Dermis blood vessel endothelial cell (primary cell): Measurements from ENCODE around the gene MED22. TPM values are rescaled to one million over a fixed set of nuclear protein-coding genes. Genes with fewer than 3 reads are reported as not detected.
"Not testable (repeated sequence)": the region's sequence is repeated elsewhere in the genome, so short reads cannot be mapped to it uniquely, and the experiment has no call there.

Experiments
- DNase-seq: peaks from one replicate; pipeline ENCODE4 v3.0.0; 2010
- total RNA-seq: library from RNA; depleted of rRNA; stranded (reverse); fragments of >200 nt; gene quantifications from 2 replicates; pipeline ENCODE4 v1.2.3, GENCODE V29; 2014

The MED22 gene
- total RNA-seq, 1 donor from 2014 or later, result 17.7 TPM

- DNase-seq, result no peak
Observed at GRCh38 chr9:133304477-133305377, 43.2 kb downstream of the MED22 start.

- no peak for DNase-seq
Observed at GRCh38 chr9:133304158-133304470, 43.8 kb downstream of the MED22 start.

- no peak for DNase-seq
Observed at GRCh38 chr9:133303266-133304157, 44.4 kb downstream of the MED22 start.

GRCh38 chr9:133301253-133302230, 46.4 kb downstream of the MED22 start:
- DNase-seq, result no peak

GRCh38 chr9:133299996-133300395, 47.9 kb downstream of the MED22 start:
- DNase-seq, result not testable (repeated sequence)

GRCh38 chr9:133294257-133294656, 53.7 kb downstream of the MED22 start:
- DNase-seq, result no peak

- DNase-seq, result no peak
Observed at GRCh38 chr9:133290751-133291302, 57.1 kb downstream of the MED22 start.

Other genes with a start within 250 kb of the MED22 start
- gene RALGDS, start 226.9 kb downstream of the MED22 start, total RNA-seq, result 68.7 and 68.9 TPM in 2 replicates
- 15.7 and 28.0 TPM in 2 replicates for gene GBGT1, start 184.2 kb downstream of the MED22 start, total RNA-seq
- not detected in 2 replicates for gene OBP2B, start 138.9 kb downstream of the MED22 start, total RNA-seq
- gene ABO, start 72.9 kb downstream of the MED22 start, total RNA-seq, result under 0.01 and 0.51 TPM in 2 replicates
- 13.0 and 15.0 TPM in 2 replicates for gene SURF6, start 11.9 kb downstream of the MED22 start, total RNA-seq
- 1,936 and 2,833 TPM in 2 replicates for gene RPL7A, start 87 bp upstream of the MED22 start, total RNA-seq
- gene SURF1, start 8.4 kb upstream of the MED22 start, total RNA-seq, result 15.3 and 31.1 TPM in 2 replicates
- gene SURF2, start 8.4 kb upstream of the MED22 start, total RNA-seq, result 11.2 and 11.7 TPM in 2 replicates
- gene SURF4, start 27.9 kb upstream of the MED22 start, total RNA-seq, result 370 and 397 TPM in 2 replicates
- 0.47 and 1.2 TPM in 2 replicates for gene STKLD1, start 28.2 kb upstream of the MED22 start, total RNA-seq
- 16.2 and 26.9 TPM in 2 replicates for gene REXO4, start 69.9 kb upstream of the MED22 start, total RNA-seq
- 0.84 and 1.0 TPM in 2 replicates for gene ADAMTS13, start 74.2 kb upstream of the MED22 start, total RNA-seq
- gene CACFD1, start 111.8 kb upstream of the MED22 start, total RNA-seq, result 12.8 and 21.4 TPM in 2 replicates
- 32.0 and 42.1 TPM in 2 replicates for gene SLC2A6, start 131.0 kb upstream of the MED22 start, total RNA-seq
- not detected in 2 replicates for gene MYMK, start 176.8 kb upstream of the MED22 start, total RNA-seq
- under 0.01 and 0.17 TPM in 2 replicates for gene ADAMTSL2, start 186.6 kb upstream of the MED22 start, total RNA-seq